Astrocyte (in vitro differentiated cells and primary cell): ENCODE results near the gene MIS18A.

ENCODE experiments used
- CTCF ChIP-seq: IDR thresholded peaks from 2 replicates; pipeline ENCODE4 v1.5.1; 2011; ENCODE audit warnings: low read depth, mild to moderate bottlenecking, inconsistent platforms, low read length, moderate library complexity; ENCODE audit not compliant: insufficient read depth
- EZH2 ChIP-seq: IDR thresholded peaks from 2 replicates; pipeline ENCODE4 v1.6.1; 2012; ENCODE audit warnings: mild to moderate bottlenecking, low read length, inconsistent platforms; ENCODE audit not compliant: insufficient read depth

- TF ChIP-seq CTCF (no peak), EZH2 (no peak)
These were observed 46.9 kb upstream of the MIS18A start for GRCh38 chr21:32325706-32326105.
